Regular cardiac myocyte (primary cell): ENCODE measurements around the gene NDUFA6. TPM values are rescaled to one million over a fixed set of nuclear protein-coding genes. Genes with fewer than 3 reads are reported as not detected.

ENCODE experiments used
- total RNA-seq: library from RNA; depleted of rRNA; stranded (reverse); fragments of >200 nt; gene quantifications from 2 replicates; pipeline ENCODE4 v1.2.3, GENCODE V29; 2014

Gene NDUFA6
- total RNA-seq: 31.3 and 47.7 TPM in 2 replicates

DNA sequence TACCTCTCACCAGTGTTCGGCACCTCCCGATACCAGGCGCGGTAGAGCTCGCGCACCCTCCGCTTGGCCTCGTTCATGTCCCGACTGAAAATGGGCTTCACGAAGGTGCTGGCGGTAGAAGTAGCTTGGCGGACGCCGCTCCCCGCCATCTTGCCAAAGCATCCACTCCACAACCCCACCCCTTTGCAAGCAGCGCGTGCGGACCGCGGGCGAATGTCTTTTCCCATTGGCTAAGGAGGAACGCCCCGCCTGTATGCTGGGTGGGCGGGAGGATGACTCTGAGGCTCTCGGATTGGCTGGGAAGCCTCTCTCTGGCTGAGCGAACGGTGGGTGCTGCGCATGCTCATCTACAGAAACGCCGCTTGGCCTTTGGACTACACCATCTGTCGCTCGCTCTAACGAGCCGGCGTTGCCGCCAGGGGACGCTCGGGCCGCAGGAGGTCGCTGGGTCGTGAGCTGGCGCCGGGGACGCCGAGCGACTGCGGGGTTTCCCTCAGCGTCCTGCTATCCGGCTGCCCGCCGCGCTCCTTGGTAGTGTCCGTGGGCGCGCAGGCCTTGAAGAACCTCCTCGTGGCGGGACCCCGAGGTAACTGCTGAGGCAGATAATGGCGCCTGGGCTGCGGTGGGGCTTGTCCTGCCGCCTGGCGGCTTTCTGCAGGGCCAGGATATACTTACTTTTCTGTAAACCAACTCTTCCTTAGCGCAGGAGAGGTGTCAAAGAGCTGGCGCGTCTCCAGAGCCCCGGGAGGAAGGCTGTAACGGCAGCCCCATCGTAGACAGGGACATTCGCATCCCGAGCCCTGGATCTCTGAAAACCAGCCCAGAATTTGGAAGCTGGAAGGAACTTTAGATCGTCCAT, at the start of gene NDUFA6:
NDUFA6 (minus strand) TSS at position 177 of the 859 bp plus-strand sequence; CDS start at position 149, 28 bp downstream.

GRCh38 chr22:42130639-42131431, 40.3 kb upstream of the NDUFA6 start, which contains the start of gene CYP2D6:
Gene CYP2D6 (minus strand): TSS chr22:42130810. CDS start chr22:42130791, 19 bp downstream.

DNA sequence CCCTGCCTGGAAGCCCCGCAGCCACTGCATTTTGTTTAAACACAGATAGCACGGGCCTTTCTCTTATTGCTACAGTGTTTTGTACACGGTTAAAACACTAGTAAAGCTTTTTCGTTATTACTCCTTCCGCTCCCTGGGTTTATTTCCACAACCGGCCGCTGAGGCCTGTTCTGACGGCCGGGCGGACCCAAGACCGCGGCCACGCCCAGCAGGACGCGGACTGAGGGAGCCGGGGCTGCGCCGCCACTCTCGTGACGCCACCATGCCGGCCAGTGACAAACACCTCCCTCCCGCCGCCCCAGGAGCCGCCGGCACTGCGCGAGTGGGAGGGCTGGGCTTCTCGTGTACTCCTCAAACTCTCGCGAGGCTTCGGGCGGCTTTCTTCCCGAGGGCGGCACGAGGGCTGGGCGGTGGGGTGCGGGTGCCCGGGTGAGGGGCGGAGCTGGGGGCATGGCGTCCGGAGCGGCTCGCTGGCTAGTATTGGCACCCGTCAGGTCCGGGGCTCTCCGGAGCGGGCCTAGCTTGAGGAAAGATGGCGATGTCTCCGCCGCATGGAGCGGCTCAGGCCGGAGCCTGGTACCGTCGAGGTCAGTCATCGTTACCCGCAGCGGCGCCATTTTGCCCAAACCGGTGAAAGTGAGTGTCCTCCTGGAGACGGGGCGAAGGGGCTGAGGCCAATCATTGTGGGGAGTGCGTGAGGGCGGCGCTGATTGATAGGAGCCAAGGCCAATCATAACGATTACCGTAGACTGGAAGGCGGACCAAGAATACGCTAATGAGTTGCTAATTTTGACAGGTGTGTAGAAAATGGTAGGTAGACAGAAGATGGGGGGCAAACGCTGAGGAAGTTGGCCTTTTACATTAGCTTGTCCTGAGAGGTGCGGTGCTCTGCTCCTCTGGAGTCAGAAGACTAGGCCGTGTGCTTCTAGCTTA, 11.0 kb downstream of the NDUFA6 start, which contains the start of gene SMDT1:
SMDT1 (plus strand) TSS at position 382 of the 933 bp plus-strand sequence; CDS start at position 451, 69 bp downstream.

GRCh38 chr22:42074132-42074811, 16.3 kb downstream of the NDUFA6 start, which contains the start of gene PHETA2:
Gene PHETA2 (plus strand): TSS chr22:42074248. CDS start chr22:42077294, 3,046 bp downstream.

GRCh38 chr22:42070517-42071422, 19.8 kb downstream of the NDUFA6 start, which contains the start of gene NAGA:
Gene NAGA (minus strand): TSS chr22:42070812. CDS start chr22:42070297, 515 bp downstream.

Other genes starting within 250 kb of the NDUFA6 start
- not detected in 2 replicates for gene SHISA8, start 175.7 kb downstream of the NDUFA6 start, total RNA-seq
- under 0.01 TPM in 1 of 2 replicates, not detected in the other for gene TNFRSF13C, start 164.0 kb downstream of the NDUFA6 start, total RNA-seq
- gene CENPM, start 143.6 kb downstream of the NDUFA6 start, total RNA-seq: 3.4 and 30.1 TPM in 2 replicates
- under 0.01 TPM in 1 of 2 replicates, not detected in the other for gene SEPTIN3, start 121.3 kb downstream of the NDUFA6 start, total RNA-seq
- gene WBP2NL, start 92.0 kb downstream of the NDUFA6 start, total RNA-seq: 0.19 and 0.56 TPM in 2 replicates
- gene NAGA, start 20.0 kb downstream of the NDUFA6 start, total RNA-seq: 22.0 and 27.1 TPM in 2 replicates
- gene PHETA2, start 16.5 kb downstream of the NDUFA6 start, total RNA-seq: 16.5 and 17.5 TPM in 2 replicates
- gene SMDT1, start 11.1 kb downstream of the NDUFA6 start, total RNA-seq: 2.0 and 3.3 TPM in 2 replicates
- under 0.01 and 0.56 TPM in 2 replicates for gene CYP2D6, start 40.0 kb upstream of the NDUFA6 start, total RNA-seq
- 18.3 and 25.5 TPM in 2 replicates for gene TCF20, start 179.9 kb upstream of the NDUFA6 start, total RNA-seq